WI38 (cell line): ENCODE data around the gene LRP11.
A peak's percentile ranks its signal among the peaks of the same experiment; 100 is the strongest.

Experiments
- H3K4me3 ChIP-seq: 2 replicates; pipeline ENCODE4 v1.5.1; 2011; ENCODE audit warnings: low read depth, mild to moderate bottlenecking, control low read depth, low read length
- CTCF ChIP-seq: IDR thresholded peaks from 2 replicates; pipeline ENCODE4 v1.5.1; 2012; ENCODE audit warnings: low read depth, mild to moderate bottlenecking, control low read depth, low read length

LRP11 gene

GRCh38 chr6:149843051-149843633 is 21.0 kb downstream of the LRP11 start:
- no peak overlapping the region for H3K4me3 ChIP-seq
- TF ChIP-seq CTCF, result no peak

GRCh38 chr6:149842331-149842730 is 21.8 kb downstream of the LRP11 start:
- TF ChIP-seq CTCF, result no peak
- H3K4me3 ChIP-seq, result no peak overlapping the region

- H3K4me3 ChIP-seq, result peak overlapping the region; percentile 16; the same call in 1 of the 2 replicates
- TF ChIP-seq CTCF, result 0 out of 2 replicates have a peak, but pooled peaks have one; percentile 4
Measured at GRCh38 chr6:149840345-149841075, 23.6 kb downstream of the LRP11 start.

GRCh38 chr6:149834513-149835481 is 29.4 kb downstream of the LRP11 start:
- peak; percentile 69 for TF ChIP-seq CTCF
- H3K4me3 ChIP-seq, result no peak overlapping the region

- no peak overlapping the region for H3K4me3 ChIP-seq
- TF ChIP-seq CTCF, result no peak
Measured at GRCh38 chr6:149833651-149834050, 30.5 kb downstream of the LRP11 start.

GRCh38 chr6:149831308-149831820 is 32.8 kb downstream of the LRP11 start:
- no peak for TF ChIP-seq CTCF
- H3K4me3 ChIP-seq, result peak overlapping the region; percentile 35
